HepG2 (cell line): Measurements from ENCODE around the gene TNFRSF9. TPM values are rescaled to one million over a fixed set of nuclear protein-coding genes. Genes with fewer than 3 reads are reported as not detected.

Source experiments
- ADNP ChIP-seq: sonication (generic); formaldehyde crosslinking; IDR thresholded peaks from 2 replicates; pipeline ENCODE4 v1.4.0; 2020; ENCODE audit warnings: missing genetic modification reagents
- AGO2 ChIP-seq: fragments of 200-400 bp; formaldehyde crosslinking; optimal IDR thresholded peaks from 2 replicates; pipeline ENCODE3; 2017; ENCODE audit warnings: mild to moderate bottlenecking, low read depth, low read length, moderate library complexity
- ATRX ChIP-seq: sonication (generic); formaldehyde crosslinking; IDR thresholded peaks from 2 replicates; pipeline ENCODE4 v1.4.0; 2020; ENCODE audit warnings: missing genetic modification reagents, borderline replicate concordance
- CERS6 ChIP-seq: sonication (generic); formaldehyde crosslinking; IDR thresholded peaks from 2 replicates; pipeline ENCODE4 v1.5.0; 2020; ENCODE audit warnings: missing genetic modification reagents
- CHD2 ChIP-seq: IDR thresholded peaks from 2 replicates; pipeline ENCODE4 v1.6.1; 2011; ENCODE audit warnings: low read depth, low read length, improper control_type of control experiment
- JDP2 ChIP-seq: sonication (generic); formaldehyde crosslinking; IDR thresholded peaks from 2 replicates; pipeline ENCODE4 v1.8.1; 2022; ENCODE audit warnings: missing genetic modification reagents, borderline replicate concordance
- JUN ChIP-seq: sonication (generic); formaldehyde crosslinking; IDR thresholded peaks from 2 replicates; pipeline ENCODE4 v1.4.0; 2020; ENCODE audit warnings: mild to moderate bottlenecking, missing genetic modification reagents
- PCBP1 ChIP-seq: fragments of 200-400 bp; formaldehyde crosslinking; IDR thresholded peaks from 2 replicates; pipeline ENCODE4 v1.6.1; 2017; ENCODE audit warnings: mild to moderate bottlenecking, low read depth, low read length, borderline replicate concordance
- RFX1 ChIP-seq: fragments of 450-650 bp; IDR thresholded peaks from 2 replicates; pipeline ENCODE4 v1.6.1; 2017
- TEAD3 ChIP-seq: optimal IDR thresholded peaks from 2 replicates; pipeline ENCODE3; 2016; ENCODE audit warnings: borderline replicate concordance
- TIGD3 ChIP-seq: sonication (generic); formaldehyde crosslinking; IDR thresholded peaks from 2 replicates; pipeline ENCODE4 v1.5.1; 2020; ENCODE audit warnings: mild to moderate bottlenecking, missing genetic modification reagents, borderline replicate concordance
- ZFP82 ChIP-seq: sonication (generic); formaldehyde crosslinking; IDR thresholded peaks from 2 replicates; pipeline ENCODE4 v1.5.1; 2020; ENCODE audit warnings: mild to moderate bottlenecking, missing genetic modification reagents, borderline replicate concordance
- ZNF256 ChIP-seq: sonication (generic); formaldehyde crosslinking; conservative IDR thresholded peaks from 2 replicates; pipeline ENCODE4 v1.4.0; 2020; ENCODE audit warnings: missing genetic modification reagents
- ZNF318 ChIP-seq: sonication (generic); formaldehyde crosslinking; IDR thresholded peaks from 2 replicates; pipeline ENCODE4 v1.4.0; 2020; ENCODE audit warnings: mild to moderate bottlenecking, missing genetic modification reagents
- ZNF383 ChIP-seq: sonication (generic); formaldehyde crosslinking; IDR thresholded peaks from 2 replicates; pipeline ENCODE4 v1.4.0; 2020; ENCODE audit warnings: missing genetic modification reagents, mild to moderate bottlenecking, borderline replicate concordance
- ZNF430 ChIP-seq: sonication (generic); formaldehyde crosslinking; IDR thresholded peaks from 2 replicates; pipeline ENCODE4 v1.9.0; 2021; ENCODE audit warnings: mild to moderate bottlenecking, missing genetic modification reagents
- ZNF629 ChIP-seq: sonication (generic); formaldehyde crosslinking; conservative IDR thresholded peaks from 2 replicates; pipeline ENCODE4 v1.5.0; 2020; ENCODE audit warnings: missing genetic modification reagents
- ZNF660 ChIP-seq: sonication (generic); formaldehyde crosslinking; IDR thresholded peaks from 2 replicates; pipeline ENCODE4 v1.5.1; 2020; ENCODE audit warnings: mild to moderate bottlenecking, low read depth, missing genetic modification reagents, borderline replicate concordance
- ZNF670 ChIP-seq: sonication (generic); formaldehyde crosslinking; IDR thresholded peaks from 2 replicates; pipeline ENCODE4 v1.8.0; 2022; ENCODE audit warnings: mild to moderate bottlenecking, missing genetic modification reagents, borderline replicate concordance
- polyA plus RNA-seq, 8 experiments: library from polyadenylated mRNA; depleted of rRNA in 3 of 8; stranded (reverse) in 7 of 8; unstranded in 1 of 8; fragments of >200 nt; fragmentation: Illumina TruSeq in 4 of 8; extraction: Trizol in 4 of 8; gene quantifications; 2 replicates each; pipeline versions ENCODE4 v1.2.1 to v1.2.3, GENCODE V29; 2011 to 2016; ENCODE audit warnings: low read depth in 4 of 8, missing spikeins in 1 of 8, mixed read lengths in 1 of 8; ENCODE audit not compliant: insufficient read depth in 1 of 8
- total RNA-seq, 5 experiments: library from RNA; depleted of rRNA; stranded (reverse); fragments of >200 nt; fragmentation: Illumina TruSeq; extraction: Trizol; gene quantifications; 2 replicates each; pipeline ENCODE4 v1.2.3, GENCODE V29; 2016; ENCODE audit warnings: low read depth in 1 of 5

The TNFRSF9 gene
- total and polyA plus RNA-seq, 2 of the 13 experiments (the other 11 are each of a cell fraction or from before 2014, with no cell fraction given): 0.07 TPM; not detected in 1

GRCh38 chr1:7961216-7962013 is 20.8 kb upstream of the TNFRSF9 start, which contains the start of gene PARK7 (continued):
- TF ChIP-seq ZNF430 (CRISPR knock-in tag) (peak; percentile 81), AGO2 (peak; percentile 84), JDP2 (CRISPR knock-in tag) (no peak), TEAD3 (peak; percentile 63), ZNF256 (CRISPR knock-in tag) (peak; percentile 20; the same call in 1 of the 2 replicates), ADNP (CRISPR knock-in tag) (0 out of 2 replicates have a peak, but pooled peaks have one; percentile 11), ZNF629 (CRISPR knock-in tag) (0 out of 2 replicates have a peak, but pooled peaks have one; percentile 37), RFX1 (no peak), JUN (peak; percentile 78; the same call in 1 of the 2 replicates), CERS6 (CRISPR knock-in tag) (0 out of 2 replicates have a peak, but pooled peaks have one; percentile 36), CHD2 (0 out of 2 replicates have a peak, but pooled peaks have one; percentile 13), ZNF383 (peak; percentile 96; the same call in 1 of the 2 replicates), ZNF670 (CRISPR knock-in tag) (peak; percentile 94), ZNF660 (no peak), ZNF318 (0 out of 2 replicates have a peak, but pooled peaks have one; percentile 56), TIGD3 (CRISPR knock-in tag) (0 out of 2 replicates have a peak, but pooled peaks have one; percentile 58), PCBP1 (peak; percentile 99), ZFP82 (peak; percentile 90), ATRX (CRISPR knock-in tag) (no peak)
